GM23338 (cell line): ENCODE measurements around the gene SDF2L1.

ENCODE experiments used
- CREB1 ChIP-seq: fragments of 250-450 bp; sonication (Bioruptor Pico); IDR thresholded peaks from 2 replicates; pipeline ENCODE4 v1.5.0; 2020; ENCODE audit warnings: low read depth, mild to moderate bottlenecking, moderate library complexity
- EZH2 ChIP-seq: fragments of 200-600 bp; sonication (generic); IDR thresholded peaks from one replicate; pipeline ENCODE4 v1.8.0; 2017; ENCODE audit warnings: antibody characterized with exemption, mild to moderate bottlenecking, low read depth; ENCODE audit not compliant: unreplicated experiment
- EZH2phosphoT487 ChIP-seq: fragments of 200-600 bp; sonication (generic); IDR thresholded peaks from one replicate; pipeline ENCODE4 v1.8.1; 2018; ENCODE audit warnings: antibody characterized with exemption; ENCODE audit not compliant: unreplicated experiment
- JUNB ChIP-seq: IDR thresholded peaks from one replicate; pipeline ENCODE4 v1.6.1; 2016; ENCODE audit warnings: antibody characterized with exemption; ENCODE audit not compliant: unreplicated experiment
- NANOG ChIP-seq: IDR thresholded peaks from 2 replicates; pipeline ENCODE4 v1.6.1; 2016; ENCODE audit warnings: antibody characterized with exemption, borderline replicate concordance
- POLR2AphosphoS5 ChIP-seq: IDR thresholded peaks from 2 replicates; pipeline ENCODE4 v1.6.1; 2016; ENCODE audit warnings: antibody characterized with exemption, low read depth
- ZNF331 ChIP-seq: fragments of 250-450 bp; sonication (Bioruptor Pico); IDR thresholded peaks from 2 replicates; pipeline ENCODE4 v1.5.0; 2020; ENCODE audit warnings: low read depth, mild to moderate bottlenecking, moderate library complexity
- TF ChIP-seq, protein P1 (sequence below), 2 experiments: fragments of 200-600 bp in 1 of 2; sonication (generic) in 1 of 2; conservative IDR thresholded peaks; 2 replicates each; pipeline versions ENCODE4 v1.5.1 to v1.6.1; 2016 to 2017; ENCODE audit warnings: antibody characterized with exemption in 2 of 2, low read depth in 2 of 2, mild to moderate bottlenecking in 2 of 2, moderate library complexity in 1 of 2
- TF ChIP-seq, protein P2 (sequence below): IDR thresholded peaks from 2 replicates; pipeline ENCODE4 v1.6.1; 2016; ENCODE audit warnings: antibody characterized with exemption

GRCh38 chr22:21622919-21623647 lies 19.0 kb upstream of the SDF2L1 start:
- TF ChIP-seq, protein P1, sequence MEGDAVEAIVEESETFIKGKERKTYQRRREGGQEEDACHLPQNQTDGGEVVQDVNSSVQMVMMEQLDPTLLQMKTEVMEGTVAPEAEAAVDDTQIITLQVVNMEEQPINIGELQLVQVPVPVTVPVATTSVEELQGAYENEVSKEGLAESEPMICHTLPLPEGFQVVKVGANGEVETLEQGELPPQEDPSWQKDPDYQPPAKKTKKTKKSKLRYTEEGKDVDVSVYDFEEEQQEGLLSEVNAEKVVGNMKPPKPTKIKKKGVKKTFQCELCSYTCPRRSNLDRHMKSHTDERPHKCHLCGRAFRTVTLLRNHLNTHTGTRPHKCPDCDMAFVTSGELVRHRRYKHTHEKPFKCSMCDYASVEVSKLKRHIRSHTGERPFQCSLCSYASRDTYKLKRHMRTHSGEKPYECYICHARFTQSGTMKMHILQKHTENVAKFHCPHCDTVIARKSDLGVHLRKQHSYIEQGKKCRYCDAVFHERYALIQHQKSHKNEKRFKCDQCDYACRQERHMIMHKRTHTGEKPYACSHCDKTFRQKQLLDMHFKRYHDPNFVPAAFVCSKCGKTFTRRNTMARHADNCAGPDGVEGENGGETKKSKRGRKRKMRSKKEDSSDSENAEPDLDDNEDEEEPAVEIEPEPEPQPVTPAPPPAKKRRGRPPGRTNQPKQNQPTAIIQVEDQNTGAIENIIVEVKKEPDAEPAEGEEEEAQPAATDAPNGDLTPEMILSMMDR (conservative IDR thresholded peaks at IDR 0.05; ENCODE audit: low read depth in 2 of 2): no peak
- TF ChIP-seq POLR2AphosphoS5: no peak
- TF ChIP-seq EZH2: no peak
- no peak for TF ChIP-seq EZH2phosphoT487
- TF ChIP-seq NANOG: no peak
- TF ChIP-seq, protein P2, sequence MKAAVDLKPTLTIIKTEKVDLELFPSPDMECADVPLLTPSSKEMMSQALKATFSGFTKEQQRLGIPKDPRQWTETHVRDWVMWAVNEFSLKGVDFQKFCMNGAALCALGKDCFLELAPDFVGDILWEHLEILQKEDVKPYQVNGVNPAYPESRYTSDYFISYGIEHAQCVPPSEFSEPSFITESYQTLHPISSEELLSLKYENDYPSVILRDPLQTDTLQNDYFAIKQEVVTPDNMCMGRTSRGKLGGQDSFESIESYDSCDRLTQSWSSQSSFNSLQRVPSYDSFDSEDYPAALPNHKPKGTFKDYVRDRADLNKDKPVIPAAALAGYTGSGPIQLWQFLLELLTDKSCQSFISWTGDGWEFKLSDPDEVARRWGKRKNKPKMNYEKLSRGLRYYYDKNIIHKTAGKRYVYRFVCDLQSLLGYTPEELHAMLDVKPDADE: no peak
- TF ChIP-seq CREB1: no peak
- TF ChIP-seq ZNF331: no peak
- TF ChIP-seq JUNB: no peak
